Measurements from ENCODE around the gene TAF9. TPM values are rescaled to one million over a fixed set of nuclear protein-coding genes. Genes with fewer than 3 reads are reported as not detected.

TAF9 gene
- total and polyA plus RNA-seq, 2 of the 13 experiments (the other 11 are each of a cell fraction or from before 2014, with no cell fraction given): 113 to 218 TPM

DNA sequence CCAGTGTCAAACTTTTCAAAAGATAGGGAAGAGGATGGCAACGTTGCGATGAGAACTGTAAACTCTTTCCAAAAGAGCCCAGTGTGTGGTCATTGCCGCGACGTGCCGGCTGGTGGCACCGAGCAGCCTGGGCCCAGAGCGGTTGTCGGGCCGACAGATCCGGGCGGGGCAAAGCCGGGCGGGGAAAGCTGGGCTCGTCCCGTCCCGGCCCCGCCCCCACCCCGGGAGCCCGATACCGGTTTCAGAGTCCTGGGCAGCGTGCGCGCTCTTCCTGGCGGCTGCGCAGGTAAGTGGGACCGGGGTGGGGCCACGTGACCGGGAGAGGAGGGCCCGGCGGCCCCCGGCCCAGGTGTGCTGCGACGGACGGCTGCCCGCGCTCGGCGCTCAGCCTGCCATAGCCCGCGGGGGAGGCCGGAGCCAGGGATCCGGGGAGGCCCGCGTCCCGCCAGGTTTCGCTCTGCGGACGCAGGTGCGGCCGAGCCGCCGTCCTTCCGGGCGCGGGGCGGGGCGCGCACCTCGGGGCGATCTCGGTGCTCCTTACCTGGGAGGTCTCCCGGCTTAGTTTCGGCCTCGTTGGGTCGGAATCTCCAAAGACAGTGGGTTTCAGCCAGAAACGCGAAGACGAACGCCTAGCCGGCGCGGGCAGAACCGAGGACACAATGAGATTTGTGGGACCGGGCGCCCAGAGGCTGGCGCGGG, 45.7 kb upstream of the TAF9 start, which contains the start of gene MARVELD2 (continued):
- TF ChIP-seq, protein P1, sequence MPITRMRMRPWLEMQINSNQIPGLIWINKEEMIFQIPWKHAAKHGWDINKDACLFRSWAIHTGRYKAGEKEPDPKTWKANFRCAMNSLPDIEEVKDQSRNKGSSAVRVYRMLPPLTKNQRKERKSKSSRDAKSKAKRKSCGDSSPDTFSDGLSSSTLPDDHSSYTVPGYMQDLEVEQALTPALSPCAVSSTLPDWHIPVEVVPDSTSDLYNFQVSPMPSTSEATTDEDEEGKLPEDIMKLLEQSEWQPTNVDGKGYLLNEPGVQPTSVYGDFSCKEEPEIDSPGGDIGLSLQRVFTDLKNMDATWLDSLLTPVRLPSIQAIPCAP (CRISPR knock-in tag; IDR thresholded peaks at IDR 0.05; ENCODE audit: low read depth): no peak
- TF ChIP-seq KLF16 (CRISPR knock-in tag; IDR thresholded peaks at IDR 0.05): peak in 1 of 2 experiments; percentile 49; a peak in 2 of 4 replicates
- TF ChIP-seq FOSL1 (CRISPR knock-in tag; IDR thresholded peaks at IDR 0.05; ENCODE audit: borderline replicate concordance): no peak
- TF ChIP-seq ZNF7 (CRISPR knock-in tag; IDR thresholded peaks at IDR 0.05): no peak
- TF ChIP-seq ZNF431 (CRISPR knock-in tag; IDR thresholded peaks at IDR 0.05; ENCODE audit: borderline replicate concordance, low read depth): peak; percentile 55; the same call in 1 of the 2 replicates
- TF ChIP-seq, protein P2, sequence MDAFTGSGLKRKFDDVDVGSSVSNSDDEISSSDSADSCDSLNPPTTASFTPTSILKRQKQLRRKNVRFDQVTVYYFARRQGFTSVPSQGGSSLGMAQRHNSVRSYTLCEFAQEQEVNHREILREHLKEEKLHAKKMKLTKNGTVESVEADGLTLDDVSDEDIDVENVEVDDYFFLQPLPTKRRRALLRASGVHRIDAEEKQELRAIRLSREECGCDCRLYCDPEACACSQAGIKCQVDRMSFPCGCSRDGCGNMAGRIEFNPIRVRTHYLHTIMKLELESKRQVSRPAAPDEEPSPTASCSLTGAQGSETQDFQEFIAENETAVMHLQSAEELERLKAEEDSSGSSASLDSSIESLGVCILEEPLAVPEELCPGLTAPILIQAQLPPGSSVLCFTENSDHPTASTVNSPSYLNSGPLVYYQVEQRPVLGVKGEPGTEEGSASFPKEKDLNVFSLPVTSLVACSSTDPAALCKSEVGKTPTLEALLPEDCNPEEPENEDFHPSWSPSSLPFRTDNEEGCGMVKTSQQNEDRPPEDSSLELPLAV (CRISPR knock-in tag; conservative IDR thresholded peaks at IDR 0.05; ENCODE audit: low read depth): no peak
- TF ChIP-seq, protein P3, sequence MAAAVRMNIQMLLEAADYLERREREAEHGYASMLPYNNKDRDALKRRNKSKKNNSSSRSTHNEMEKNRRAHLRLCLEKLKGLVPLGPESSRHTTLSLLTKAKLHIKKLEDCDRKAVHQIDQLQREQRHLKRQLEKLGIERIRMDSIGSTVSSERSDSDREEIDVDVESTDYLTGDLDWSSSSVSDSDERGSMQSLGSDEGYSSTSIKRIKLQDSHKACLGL (CRISPR knock-in tag; IDR thresholded peaks at IDR 0.05): peak; percentile 77; the same call in 1 of the 2 replicates
- TF ChIP-seq NR2F2 (IDR thresholded peaks at IDR 0.05; ENCODE audit: borderline replicate concordance, low read depth): no peak
- TF ChIP-seq, protein P4, sequence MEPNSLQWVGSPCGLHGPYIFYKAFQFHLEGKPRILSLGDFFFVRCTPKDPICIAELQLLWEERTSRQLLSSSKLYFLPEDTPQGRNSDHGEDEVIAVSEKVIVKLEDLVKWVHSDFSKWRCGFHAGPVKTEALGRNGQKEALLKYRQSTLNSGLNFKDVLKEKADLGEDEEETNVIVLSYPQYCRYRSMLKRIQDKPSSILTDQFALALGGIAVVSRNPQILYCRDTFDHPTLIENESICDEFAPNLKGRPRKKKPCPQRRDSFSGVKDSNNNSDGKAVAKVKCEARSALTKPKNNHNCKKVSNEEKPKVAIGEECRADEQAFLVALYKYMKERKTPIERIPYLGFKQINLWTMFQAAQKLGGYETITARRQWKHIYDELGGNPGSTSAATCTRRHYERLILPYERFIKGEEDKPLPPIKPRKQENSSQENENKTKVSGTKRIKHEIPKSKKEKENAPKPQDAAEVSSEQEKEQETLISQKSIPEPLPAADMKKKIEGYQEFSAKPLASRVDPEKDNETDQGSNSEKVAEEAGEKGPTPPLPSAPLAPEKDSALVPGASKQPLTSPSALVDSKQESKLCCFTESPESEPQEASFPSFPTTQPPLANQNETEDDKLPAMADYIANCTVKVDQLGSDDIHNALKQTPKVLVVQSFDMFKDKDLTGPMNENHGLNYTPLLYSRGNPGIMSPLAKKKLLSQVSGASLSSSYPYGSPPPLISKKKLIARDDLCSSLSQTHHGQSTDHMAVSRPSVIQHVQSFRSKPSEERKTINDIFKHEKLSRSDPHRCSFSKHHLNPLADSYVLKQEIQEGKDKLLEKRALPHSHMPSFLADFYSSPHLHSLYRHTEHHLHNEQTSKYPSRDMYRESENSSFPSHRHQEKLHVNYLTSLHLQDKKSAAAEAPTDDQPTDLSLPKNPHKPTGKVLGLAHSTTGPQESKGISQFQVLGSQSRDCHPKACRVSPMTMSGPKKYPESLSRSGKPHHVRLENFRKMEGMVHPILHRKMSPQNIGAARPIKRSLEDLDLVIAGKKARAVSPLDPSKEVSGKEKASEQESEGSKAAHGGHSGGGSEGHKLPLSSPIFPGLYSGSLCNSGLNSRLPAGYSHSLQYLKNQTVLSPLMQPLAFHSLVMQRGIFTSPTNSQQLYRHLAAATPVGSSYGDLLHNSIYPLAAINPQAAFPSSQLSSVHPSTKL (CRISPR knock-in tag; IDR thresholded peaks at IDR 0.05): peak; percentile 71
- no peak for TF ChIP-seq RFX1 (IDR thresholded peaks at IDR 0.05)
- no peak for TF ChIP-seq MBD4 (IDR thresholded peaks at IDR 0.05; ENCODE audit: borderline replicate concordance, low read length)
- no peak for TF ChIP-seq ELF1 (CRISPR knock-in tag; IDR thresholded peaks at IDR 0.05)
- peak; percentile 69; the same call in 1 of the 2 replicates for TF ChIP-seq TBX2 (CRISPR knock-in tag; IDR thresholded peaks at IDR 0.05; ENCODE audit: borderline replicate concordance)
- no peak; the same call in 1 of the 2 replicates for TF ChIP-seq ZFP1 (CRISPR knock-in tag; IDR thresholded peaks at IDR 0.05)
- peak; percentile 64 for TF ChIP-seq CBX1 (IDR thresholded peaks at IDR 0.05; ENCODE audit: low read depth)
- peak; percentile 66; the same call in 1 of the 3 replicates for TF ChIP-seq MXI1 (IDR thresholded peaks at IDR 0.05; ENCODE audit: borderline replicate concordance, low read depth, low read length)
- TF ChIP-seq, protein P5, sequence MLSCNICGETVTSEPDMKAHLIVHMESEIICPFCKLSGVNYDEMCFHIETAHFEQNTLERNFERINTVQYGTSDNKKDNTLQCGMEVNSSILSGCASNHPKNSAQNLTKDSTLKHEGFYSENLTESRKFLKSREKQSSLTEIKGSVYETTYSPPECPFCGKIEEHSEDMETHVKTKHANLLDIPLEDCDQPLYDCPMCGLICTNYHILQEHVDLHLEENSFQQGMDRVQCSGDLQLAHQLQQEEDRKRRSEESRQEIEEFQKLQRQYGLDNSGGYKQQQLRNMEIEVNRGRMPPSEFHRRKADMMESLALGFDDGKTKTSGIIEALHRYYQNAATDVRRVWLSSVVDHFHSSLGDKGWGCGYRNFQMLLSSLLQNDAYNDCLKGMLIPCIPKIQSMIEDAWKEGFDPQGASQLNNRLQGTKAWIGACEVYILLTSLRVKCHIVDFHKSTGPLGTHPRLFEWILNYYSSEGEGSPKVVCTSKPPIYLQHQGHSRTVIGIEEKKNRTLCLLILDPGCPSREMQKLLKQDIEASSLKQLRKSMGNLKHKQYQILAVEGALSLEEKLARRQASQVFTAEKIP (CRISPR knock-in tag; IDR thresholded peaks at IDR 0.05; ENCODE audit: borderline replicate concordance): no peak
- peak; percentile 53 for TF ChIP-seq IRF2 (CRISPR knock-in tag; IDR thresholded peaks at IDR 0.05)
- no peak for TF ChIP-seq ZNF564 (CRISPR knock-in tag; IDR thresholded peaks at IDR 0.05)
- peak; percentile 68; the same call in 1 of the 2 replicates for TF ChIP-seq ZNF776 (CRISPR knock-in tag; IDR thresholded peaks at IDR 0.05)
- no peak for TF ChIP-seq ISL2 (CRISPR knock-in tag; IDR thresholded peaks at IDR 0.05)
- peak; percentile 51; the same call in 1 of the 2 replicates for TF ChIP-seq SOX5 (CRISPR knock-in tag; IDR thresholded peaks at IDR 0.05; ENCODE audit: borderline replicate concordance)
